ES-I3 (cell line): ENCODE data around the gene HSPD1.
"Not testable (repeated sequence)": the region's sequence is repeated elsewhere in the genome, so short reads cannot be mapped to it uniquely, and the experiment has no call there.

Experiments
- H3K36me3 ChIP-seq: 2 replicates; pipeline ENCODE4 v1.6.1; 2013; ENCODE audit warnings: mild to moderate bottlenecking, low read length, control low read depth, moderate library complexity; ENCODE audit not compliant: insufficient read depth
- H3K4me1 ChIP-seq: 2 replicates; pipeline ENCODE4 v1.6.1; 2013; ENCODE audit warnings: mild to moderate bottlenecking, control low read depth, low read length; ENCODE audit not compliant: insufficient read depth
- H3K9ac ChIP-seq: 2 replicates; pipeline ENCODE4 v1.6.1; 2013; ENCODE audit warnings: low read depth, mild to moderate bottlenecking, low read length, moderate library complexity
- H3K9me3 ChIP-seq: 2 replicates; pipeline ENCODE4 v1.6.1; 2013; ENCODE audit warnings: mild to moderate bottlenecking, low read length, moderate library complexity; ENCODE audit not compliant: control insufficient read depth, insufficient read depth

Gene HSPD1

GRCh38 chr2:197504000-197504399 is 4.4 kb upstream of the HSPD1 start:
- peaks cover 7% of the 10 kb centered on the region; the same call in 1 of the 2 replicates for H3K36me3 ChIP-seq

GRCh38 chr2:197502685-197503084 is 3.0 kb upstream of the HSPD1 start:
- peaks cover 7% of the 10 kb centered on the region for H3K4me1 ChIP-seq
- H3K36me3 ChIP-seq, result peaks cover 10% of the 10 kb centered on the region; the same call in 1 of the 2 replicates
- H3K9me3 ChIP-seq, result no peaks in the 10 kb centered on the region
- H3K9ac ChIP-seq, result no peak overlapping the region

More at GRCh38 chr2:197504000-197504399, 4.4 kb upstream of the HSPD1 start:
- Histone ChIP-seq H3K9me3 (no peaks in the 10 kb centered on the region), H3K4me1 (peaks cover 5% of the 10 kb centered on the region; the same call in 1 of the 2 replicates), H3K9ac (no peak overlapping the region)

GRCh38 chr2:197502201-197502600 is 2.6 kb upstream of the HSPD1 start:
- Histone ChIP-seq H3K9ac (no peak overlapping the region), H3K9me3 (no peaks in the 10 kb centered on the region), H3K36me3 (peaks cover 12% of the 10 kb centered on the region), H3K4me1 (peaks cover 8% of the 10 kb centered on the region)

- Histone ChIP-seq H3K9me3 (no peaks in the 10 kb centered on the region), H3K36me3 (peaks cover 23% of the 10 kb centered on the region), H3K4me1 (peaks cover 15% of the 10 kb centered on the region), H3K9ac (peak overlapping the region; percentile 88)
Measured at GRCh38 chr2:197500503-197501131, 977 bp upstream of the HSPD1 start.

- Histone ChIP-seq H3K9ac (peak overlapping the region; percentile 88), H3K9me3 (no peaks in the 10 kb centered on the region), H3K4me1 (peaks cover 15% of the 10 kb centered on the region), H3K36me3 (peaks cover 31% of the 10 kb centered on the region)
Measured at GRCh38 chr2:197498937-197499593, 575 bp downstream of the HSPD1 start.

GRCh38 chr2:197498235-197498936 is 1.3 kb downstream of the HSPD1 start:
- H3K9ac ChIP-seq, result peak overlapping the region; percentile 88
- H3K4me1 ChIP-seq, result peaks cover 15% of the 10 kb centered on the region
- peaks cover 38% of the 10 kb centered on the region for H3K36me3 ChIP-seq

GRCh38 chr2:197497326-197497725 is 2.3 kb downstream of the HSPD1 start:
- peaks cover 15% of the 10 kb centered on the region for H3K4me1 ChIP-seq
- H3K9ac ChIP-seq, result peak overlapping the region; percentile 88
- no peaks in the 10 kb centered on the region for H3K9me3 ChIP-seq
- H3K36me3 ChIP-seq, result peaks cover 44% of the 10 kb centered on the region

More at GRCh38 chr2:197498235-197498936, 1.3 kb downstream of the HSPD1 start:
- no peaks in the 10 kb centered on the region for H3K9me3 ChIP-seq

GRCh38 chr2:197496695-197497094 is 2.9 kb downstream of the HSPD1 start:
- H3K36me3 ChIP-seq, result peaks cover 44% of the 10 kb centered on the region
- no peaks in the 10 kb centered on the region for H3K9me3 ChIP-seq
- peaks cover 11% of the 10 kb centered on the region; the same call in 1 of the 2 replicates for H3K4me1 ChIP-seq
- H3K9ac ChIP-seq, result peak overlapping the region; percentile 14; the same call in 1 of the 2 replicates

GRCh38 chr2:197495433-197496134 is 4.1 kb downstream of the HSPD1 start:
- H3K36me3 ChIP-seq, result peaks cover 54% of the 10 kb centered on the region
- H3K9ac ChIP-seq, result no peak overlapping the region
- no peaks in the 10 kb centered on the region for H3K9me3 ChIP-seq
- H3K4me1 ChIP-seq, result peaks cover 10% of the 10 kb centered on the region; the same call in 1 of the 2 replicates

GRCh38 chr2:197487385-197487784 is 12.3 kb downstream of the HSPD1 start:
- H3K9ac ChIP-seq, result no peak overlapping the region

GRCh38 chr2:197486175-197486574 is 13.5 kb downstream of the HSPD1 start:
- Histone ChIP-seq H3K9ac (no peak overlapping the region), H3K4me1 (no peaks in the 10 kb centered on the region), H3K9me3 (no peaks in the 10 kb centered on the region), H3K36me3 (peaks cover 35% of the 10 kb centered on the region)

More at GRCh38 chr2:197487385-197487784, 12.3 kb downstream of the HSPD1 start:
- Histone ChIP-seq H3K9me3 (no peaks in the 10 kb centered on the region), H3K36me3 (peaks cover 45% of the 10 kb centered on the region), H3K4me1 (no peaks in the 10 kb centered on the region)

- not testable (repeated sequence) for H3K9ac ChIP-seq, H3K4me1 ChIP-seq, H3K9me3 ChIP-seq
- H3K36me3 ChIP-seq, result peaks cover 20% of the 10 kb centered on the region
Measured at GRCh38 chr2:197484248-197484647, 15.4 kb downstream of the HSPD1 start.

- H3K4me1 ChIP-seq, result no peaks in the 10 kb centered on the region
Measured at GRCh38 chr2:197480165-197481036, 19.2 kb downstream of the HSPD1 start.

More at GRCh38 chr2:197480165-197481036, 19.2 kb downstream of the HSPD1 start:
- Histone ChIP-seq H3K9me3 (no peaks in the 10 kb centered on the region), H3K9ac (no peak overlapping the region), H3K36me3 (peaks cover 13% of the 10 kb centered on the region)
